PC-3 (cell line): ENCODE results near the gene COL25A1.

ENCODE experiments used
- CTCF ChIP-seq: fragments of 300-600 bp; sonication (generic); conservative IDR thresholded peaks from 2 replicates; pipeline ENCODE4 v1.5.1; 2017; ENCODE audit warnings: antibody characterized with exemption, low read depth, mild to moderate bottlenecking, low read length
- EZH2 ChIP-seq: fragments of 300-600 bp; sonication (generic); IDR thresholded peaks from one replicate; pipeline ENCODE4 v1.6.1; 2017; ENCODE audit warnings: antibody characterized with exemption, mild to moderate bottlenecking, low read length; ENCODE audit not compliant: unreplicated experiment
- EZH2phosphoT487 ChIP-seq: fragments of 300-600 bp; sonication (generic); IDR thresholded peaks from 2 replicates; pipeline ENCODE4 v1.6.1; 2018; ENCODE audit warnings: mild to moderate bottlenecking, antibody characterized with exemption, low read length, borderline replicate concordance

DNA sequence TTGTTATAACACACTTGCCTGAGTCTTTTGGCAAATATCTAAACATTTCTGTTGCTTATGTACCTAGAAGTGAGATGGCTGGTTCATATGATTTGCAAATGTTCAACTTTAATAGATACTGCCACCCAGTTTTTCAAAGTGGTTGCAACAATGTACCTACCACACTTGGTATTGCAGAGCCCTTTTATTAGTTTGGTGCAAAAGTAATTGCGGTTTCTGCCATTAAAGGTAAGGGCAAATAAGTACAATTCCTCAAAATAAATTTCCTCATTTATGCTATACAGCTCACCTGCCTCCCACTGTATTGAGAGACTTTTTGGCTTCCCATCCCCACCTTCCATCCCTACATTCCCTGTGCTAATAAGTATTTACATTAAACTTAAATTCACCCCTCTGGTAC lies 47.7 kb upstream of the COL25A1 start:
- TF ChIP-seq CTCF = no peak
- TF ChIP-seq EZH2 = no peak
- TF ChIP-seq EZH2phosphoT487 = no peak
